Measurements from ENCODE around the gene TMUB2.
"Not testable (repeated sequence)": the region's sequence is repeated elsewhere in the genome, so short reads cannot be mapped to it uniquely, and the experiment has no call there.

Gene TMUB2

DNA sequence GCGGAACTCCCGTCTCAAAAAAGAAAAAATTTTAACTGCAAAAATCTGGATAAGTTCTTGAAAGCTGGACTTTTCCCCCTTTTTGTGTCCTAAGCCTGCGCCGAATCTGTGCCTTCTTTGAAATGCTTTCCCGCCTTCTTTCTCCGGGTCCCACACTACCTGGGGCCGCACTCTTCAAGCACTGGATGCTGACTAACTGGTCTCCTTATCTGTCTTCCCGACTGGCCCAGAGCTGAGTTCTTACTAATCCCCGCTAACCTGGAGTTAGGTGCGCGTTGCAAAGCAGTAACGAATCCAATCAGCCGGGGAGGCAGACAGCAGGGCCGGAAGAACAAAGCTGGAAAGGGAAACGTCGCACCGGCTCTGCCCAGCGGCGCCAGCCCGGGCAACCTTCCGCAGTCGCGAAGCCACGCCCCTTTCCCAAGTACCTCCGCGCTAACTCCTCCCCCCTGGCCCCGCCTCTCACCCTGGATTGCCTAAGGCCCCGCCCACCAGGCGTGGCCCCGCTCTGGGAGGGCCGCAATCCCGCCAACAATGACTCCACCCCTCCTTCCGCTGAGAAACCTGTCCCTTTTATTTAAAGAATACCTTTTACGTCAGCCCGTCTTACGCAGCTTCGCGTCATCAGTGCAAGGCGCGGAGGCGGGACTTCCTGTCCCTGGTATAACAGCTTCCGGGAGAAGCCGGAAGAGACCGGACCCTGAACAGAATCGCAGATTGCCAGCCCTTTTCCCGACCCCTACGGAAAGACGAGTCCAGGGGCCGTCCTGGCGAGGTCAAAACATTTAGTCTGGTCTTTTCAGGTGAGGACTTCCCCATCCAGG lies at the start of gene TMUB2:
TMUB2 (plus strand) TSS at position 666 of the 824 bp plus-strand sequence. CDS start 737 bp downstream, outside the sequence.
- DNase-seq = peak; percentile 99

DNA sequence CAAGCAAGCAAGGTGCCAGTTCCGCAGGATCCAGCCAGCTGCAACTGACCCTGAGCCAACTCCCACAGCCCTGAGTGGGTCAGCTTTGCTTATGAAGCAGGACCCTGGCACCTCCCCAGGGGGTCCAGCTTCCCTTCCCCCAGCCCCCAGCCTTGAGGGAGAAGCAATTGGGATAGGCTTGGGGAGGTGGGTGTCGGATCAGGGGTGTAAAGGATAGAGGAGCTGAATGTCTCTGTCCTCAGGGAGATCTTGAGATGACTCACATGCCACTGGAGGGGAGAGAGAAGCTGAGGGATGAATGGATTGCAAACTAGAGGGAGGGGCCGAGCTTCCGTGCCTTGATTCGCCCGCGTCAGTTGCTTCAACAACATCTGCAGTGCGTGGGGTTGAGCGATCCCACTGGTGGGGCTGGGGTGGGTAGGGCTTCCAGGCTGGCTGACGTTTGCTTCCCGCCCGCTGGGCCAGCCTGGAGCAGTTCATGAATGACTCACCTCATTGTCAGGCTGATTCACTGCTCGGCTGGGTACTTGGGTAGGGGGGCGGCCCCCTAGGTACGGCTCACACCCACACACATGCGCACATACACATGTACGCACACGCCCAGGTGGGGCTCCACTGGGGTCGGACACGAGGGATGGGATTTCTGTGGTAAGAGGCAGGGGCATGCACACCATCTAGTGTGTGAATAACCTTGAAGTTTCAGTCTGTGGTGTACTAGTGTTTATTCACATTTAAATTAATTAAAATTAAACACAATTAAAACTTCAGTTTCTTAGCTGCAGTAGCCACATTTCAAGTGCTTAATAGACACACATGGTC lies 48.7 kb upstream of the TMUB2 start:
- DNase-seq = peak; percentile 92

DNA sequence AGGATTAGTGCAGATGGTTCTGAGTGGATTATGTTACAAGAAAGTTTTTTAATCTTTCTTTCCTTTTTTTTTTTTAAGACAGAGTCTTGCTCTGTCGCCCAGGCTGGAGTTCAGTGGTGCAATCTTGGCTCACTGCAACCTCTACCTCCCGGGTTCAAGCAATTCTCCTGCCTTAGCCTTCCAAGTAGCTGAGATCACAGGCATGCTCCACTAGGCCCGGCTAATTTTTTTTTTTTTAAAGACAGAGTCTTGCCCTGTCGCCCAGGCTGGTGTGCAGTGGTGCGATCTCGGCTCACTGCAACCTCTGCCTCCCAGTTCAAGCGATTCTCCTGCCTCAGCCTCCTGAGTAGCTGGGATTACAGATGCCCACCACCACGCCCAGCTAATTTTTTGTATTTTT lies 42.9 kb upstream of the TMUB2 start:
- DNase-seq = not testable (repeated sequence)

DNA sequence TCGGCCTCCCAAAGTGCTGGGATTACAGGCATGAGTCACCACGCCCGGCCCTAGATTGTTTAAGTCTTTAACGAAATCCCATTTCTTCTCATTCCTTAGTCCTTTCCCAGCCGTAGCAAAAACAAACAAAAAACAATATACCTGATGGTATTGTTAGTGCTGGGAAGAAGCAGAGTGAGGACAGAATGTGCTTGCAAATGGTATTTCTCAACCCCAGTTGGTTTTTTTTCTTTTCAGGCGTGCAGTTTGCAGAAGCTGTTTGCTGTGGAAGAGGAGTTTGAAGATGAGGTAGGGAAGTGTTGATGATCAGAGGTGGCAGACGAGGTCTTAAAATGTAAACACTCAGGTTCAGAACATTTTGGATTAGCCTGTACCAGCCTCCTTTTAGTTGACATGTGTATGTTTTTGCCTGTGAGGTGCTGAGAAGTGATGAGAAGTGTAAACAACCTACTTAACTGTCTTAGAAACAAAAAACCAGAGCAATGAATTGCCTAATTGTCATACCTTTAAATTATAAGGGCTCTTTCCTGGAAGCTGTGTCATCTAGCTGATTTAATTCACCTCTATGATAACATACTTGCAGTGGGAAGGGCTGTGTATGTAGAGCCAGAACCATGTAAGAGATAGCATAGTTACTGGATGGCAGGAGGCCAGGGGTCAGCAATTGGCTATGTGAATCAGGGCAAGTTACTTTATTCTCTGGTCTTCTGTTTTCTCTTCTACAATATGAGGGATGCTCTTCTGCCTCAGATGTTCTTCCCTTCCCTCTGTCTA lies 41.6 kb upstream of the TMUB2 start:
- no peak for DNase-seq

DNA sequence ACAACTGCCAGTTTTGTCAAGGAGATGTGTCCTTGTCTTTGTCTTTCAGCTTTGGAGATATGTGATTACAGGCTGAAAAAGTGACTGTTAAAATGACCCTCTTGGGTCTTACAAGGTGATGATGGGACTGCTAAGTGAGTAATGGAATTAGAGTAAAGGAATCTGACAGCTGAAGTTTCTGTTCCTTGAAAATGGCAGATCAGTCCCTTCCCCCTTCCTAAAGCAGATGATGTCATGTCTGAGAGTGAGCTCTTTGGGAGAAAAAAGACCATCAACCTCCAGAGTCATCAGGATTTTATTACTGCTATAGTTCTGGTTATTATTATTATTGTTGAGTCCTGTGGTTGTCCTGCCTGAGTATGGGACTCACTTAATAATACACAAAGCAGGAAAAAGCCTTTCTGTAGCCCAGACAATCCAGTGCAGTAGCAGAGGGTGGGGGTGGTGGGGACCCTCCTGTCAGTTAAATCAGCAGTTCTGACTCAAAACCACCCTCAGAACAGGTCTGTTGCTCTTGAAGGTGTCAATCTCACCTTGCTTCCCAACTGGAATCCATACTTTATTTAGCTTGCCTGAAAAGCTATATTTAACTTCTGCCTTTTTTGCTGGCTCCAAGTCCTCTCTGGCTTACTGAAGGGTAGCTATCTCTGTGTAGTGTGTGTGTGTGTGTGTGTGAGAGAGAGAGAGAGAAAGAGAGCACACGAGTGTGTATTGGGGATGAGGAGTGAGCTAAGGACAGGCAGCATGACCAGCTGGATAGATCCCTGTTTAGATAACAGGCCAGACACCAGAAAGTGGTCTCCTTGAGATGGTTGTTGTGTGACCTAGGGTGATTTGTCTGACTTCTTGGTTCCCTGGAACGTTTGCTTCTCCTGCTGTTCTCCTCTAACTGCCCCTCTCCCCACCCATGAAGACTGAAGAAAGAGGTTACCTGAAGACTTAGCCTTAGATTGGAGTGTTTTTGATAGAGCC lies 40.1 kb upstream of the TMUB2 start:
- no peak for DNase-seq

DNA sequence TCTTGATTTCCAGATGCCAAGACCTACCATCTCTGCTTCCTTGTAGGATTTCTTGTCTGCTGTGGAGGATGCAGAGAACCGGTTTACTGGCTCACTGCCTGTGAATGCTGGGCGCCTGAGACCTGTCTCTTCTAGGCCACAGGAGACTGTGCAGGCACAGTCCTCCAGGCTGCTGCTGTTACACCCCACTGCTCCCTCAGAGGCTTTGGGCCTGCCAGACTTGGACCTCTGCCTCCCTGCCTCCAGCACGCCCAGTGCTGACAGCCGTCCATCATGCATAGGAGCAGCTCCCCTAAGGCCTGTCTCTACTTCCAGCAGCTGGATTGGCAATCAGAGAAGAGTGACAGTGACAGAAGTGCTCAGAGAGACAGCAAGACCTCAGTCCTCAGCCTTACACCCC lies 39.0 kb upstream of the TMUB2 start:
- DNase-seq = no peak

DNA sequence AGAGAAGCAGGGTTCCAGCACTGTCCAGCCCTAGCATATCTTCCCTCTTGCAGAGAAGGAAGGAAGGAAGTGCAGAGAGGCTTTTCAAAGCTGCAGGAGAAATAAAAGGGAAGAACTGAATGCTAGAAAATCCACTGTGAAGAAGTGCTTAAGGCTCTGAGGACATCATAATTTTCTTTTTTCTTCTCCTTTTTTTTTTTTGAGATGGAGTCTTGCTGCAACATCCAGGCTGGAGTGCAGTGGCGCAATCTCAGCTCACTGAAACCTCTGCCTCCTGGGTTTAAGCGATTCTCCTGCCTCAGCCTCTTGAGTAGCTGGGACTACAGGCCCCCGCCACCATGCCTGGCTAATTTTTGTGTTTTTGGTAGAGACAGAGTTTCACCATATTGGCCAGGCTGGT lies 37.7 kb upstream of the TMUB2 start:
- not testable (repeated sequence) for DNase-seq

DNA sequence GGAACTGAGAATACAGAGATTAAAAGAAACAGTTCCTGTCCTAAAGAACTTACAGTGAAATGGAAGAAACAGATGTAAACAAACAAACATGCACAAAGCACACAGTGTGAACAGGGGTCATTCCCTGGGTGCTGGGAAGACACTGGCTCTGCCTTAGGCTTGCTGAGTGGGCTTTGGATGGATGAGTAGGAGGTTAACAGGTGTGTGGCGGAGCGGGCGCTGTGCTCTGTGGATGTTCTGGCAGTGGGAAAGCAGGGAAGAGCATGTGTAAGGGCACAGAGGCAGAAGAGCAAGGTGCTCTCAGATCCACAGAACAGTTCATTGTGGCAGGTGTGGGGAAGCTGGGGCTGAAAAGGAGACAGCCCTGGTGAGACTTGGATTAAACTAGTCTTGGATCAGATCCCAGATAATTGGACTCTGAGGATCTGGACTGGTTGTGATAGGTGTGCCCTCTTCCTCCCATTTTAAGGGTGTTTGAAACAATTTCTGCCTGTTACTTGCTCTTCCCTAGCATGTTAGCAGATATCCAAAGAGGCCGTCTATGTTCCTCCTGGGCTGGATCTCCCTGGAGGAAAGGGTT lies 36.9 kb upstream of the TMUB2 start:
- DNase-seq = no peak

DNA sequence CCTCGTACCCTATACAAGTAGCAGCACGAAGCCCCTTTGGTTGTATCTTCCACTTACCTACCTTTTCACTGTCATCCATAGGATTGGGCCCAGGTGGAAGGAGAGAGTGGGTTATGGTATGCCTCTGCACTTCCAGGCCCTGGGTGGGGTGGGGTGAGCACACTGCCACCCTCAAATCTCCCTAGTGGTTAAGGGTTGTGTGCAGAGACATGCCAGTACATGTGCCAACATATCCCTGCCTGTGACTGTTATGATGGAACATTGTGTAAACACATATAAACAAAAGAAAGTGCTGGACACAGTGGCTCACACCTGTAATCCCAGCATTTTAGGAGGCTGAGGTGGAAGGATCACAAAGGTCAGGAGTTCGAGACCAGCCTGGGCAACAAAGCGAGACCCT lies 33.9 kb upstream of the TMUB2 start:
- DNase-seq = no peak

DNA sequence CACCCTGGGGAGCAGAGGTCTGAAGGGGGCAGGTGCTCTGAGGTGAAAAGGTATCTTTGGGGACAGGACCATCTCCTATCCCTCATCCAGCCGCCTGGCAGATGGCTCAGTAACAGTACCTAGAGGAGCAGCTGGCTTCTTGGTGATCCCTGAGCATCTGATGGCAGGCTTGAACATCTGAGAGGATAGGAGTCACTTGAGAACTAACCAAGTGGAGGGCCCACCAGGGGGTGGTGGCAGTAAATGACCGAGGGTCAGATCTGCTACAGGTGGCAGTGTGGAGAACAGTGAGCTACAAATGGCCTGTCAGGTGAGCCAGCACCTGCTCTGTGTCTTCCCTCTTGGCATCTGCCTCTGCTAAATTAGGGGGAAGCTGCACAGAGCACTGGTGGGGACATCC lies 31.3 kb upstream of the TMUB2 start:
- no peak for DNase-seq

DNA sequence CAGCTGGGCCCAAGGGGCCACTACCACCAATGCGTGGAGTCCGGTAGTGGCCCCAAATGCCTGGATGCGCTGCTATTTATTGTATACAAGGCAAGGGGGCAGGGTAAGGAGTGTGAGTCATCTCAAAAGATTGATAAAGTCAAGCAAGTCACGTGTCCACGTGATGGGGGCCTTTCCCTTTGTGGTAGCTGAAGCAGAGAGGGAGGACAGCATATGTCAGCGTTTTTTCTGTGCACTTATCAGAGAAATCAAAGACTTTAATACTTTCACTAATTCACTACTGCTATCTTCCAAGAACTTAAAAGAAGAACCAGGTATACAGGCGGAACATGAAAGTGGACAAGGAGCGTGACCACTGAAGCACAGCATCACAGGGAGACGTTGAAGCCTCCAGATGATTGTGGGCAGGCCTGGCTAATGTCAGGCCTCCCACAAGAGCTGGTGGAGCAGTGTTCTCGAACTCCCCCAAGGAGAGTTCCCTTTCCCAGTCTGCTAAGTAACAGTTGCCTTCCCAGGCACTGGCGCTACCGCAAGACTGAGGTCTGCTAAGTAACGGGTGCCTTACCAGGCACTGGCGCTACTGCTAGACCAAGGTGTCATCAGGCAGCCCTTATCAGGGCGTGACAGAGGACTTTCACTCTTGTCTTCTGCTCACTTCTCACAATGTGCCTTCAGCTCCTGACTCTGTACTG lies 27.1 kb upstream of the TMUB2 start:
- no peak for DNase-seq

DNA sequence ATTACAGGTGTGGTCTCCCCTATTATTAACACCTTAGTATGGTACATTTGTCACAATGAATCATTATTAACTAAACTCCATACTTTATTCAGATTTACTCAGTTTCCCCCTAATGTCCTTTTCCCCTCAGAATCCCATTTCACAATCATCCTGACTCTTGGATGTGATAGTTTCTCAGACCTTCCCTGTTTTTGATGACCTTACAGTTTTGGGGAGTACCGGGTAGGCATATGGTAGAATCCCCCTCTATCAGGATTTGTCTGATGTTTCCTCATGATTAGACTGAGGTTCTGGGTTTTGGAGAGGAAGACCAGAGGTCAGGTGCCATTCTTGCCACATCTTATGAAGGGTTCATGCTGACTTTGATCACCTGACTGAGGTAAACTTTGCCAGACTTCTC lies 22.3 kb upstream of the TMUB2 start:
- DNase-seq = no peak

DNA sequence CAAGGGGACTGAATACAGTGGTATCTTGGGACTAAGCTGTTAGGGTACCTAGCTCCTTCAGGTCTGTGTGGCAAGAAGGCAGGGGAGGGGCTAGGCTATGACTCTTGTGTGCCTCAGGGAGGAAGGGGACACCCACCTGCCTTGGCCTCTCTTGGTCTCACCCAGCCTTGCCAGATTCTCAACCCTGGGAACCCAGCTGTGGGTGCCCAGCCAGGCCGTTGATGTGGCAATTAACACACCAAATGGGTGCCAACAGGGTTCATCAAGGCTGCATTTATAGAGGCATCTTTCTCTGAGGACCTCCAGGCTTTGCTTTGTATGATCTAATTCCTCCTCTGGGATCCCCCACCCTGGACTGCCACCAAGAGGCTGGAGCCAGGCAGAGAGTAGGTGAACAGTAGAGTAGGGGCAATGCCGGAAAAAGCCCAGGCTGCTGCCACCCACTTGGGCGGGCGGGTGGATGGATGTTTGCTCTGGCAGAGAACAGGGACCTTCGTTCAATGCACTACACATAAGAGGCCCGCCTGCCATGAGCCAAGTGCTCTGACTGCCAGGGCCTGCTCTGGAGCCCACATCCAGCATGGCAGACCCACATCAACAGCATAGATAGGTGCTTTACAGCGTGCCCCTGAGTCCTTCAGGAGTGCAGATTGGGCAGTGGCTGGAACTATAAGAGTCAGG lies 19.5 kb upstream of the TMUB2 start:
- DNase-seq = no peak

DNA sequence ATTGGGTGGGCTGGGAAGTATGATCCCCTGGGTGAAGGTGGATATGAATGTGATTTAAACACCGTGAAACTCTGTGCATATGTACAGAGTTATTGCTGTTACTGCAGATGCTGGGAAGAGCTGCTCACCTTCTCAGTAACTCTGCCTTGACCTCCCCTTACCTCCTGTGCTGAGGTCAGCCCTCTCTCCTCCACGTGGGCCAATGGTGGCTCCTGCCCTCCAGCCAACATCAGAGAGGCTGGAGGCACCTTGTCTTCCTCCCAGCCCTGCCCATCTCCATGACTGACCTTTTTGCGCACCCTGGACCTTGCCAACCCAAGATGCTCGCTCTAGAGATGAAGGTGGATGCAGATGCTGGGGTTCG lies 16.7 kb upstream of the TMUB2 start:
- DNase-seq = no peak

DNA sequence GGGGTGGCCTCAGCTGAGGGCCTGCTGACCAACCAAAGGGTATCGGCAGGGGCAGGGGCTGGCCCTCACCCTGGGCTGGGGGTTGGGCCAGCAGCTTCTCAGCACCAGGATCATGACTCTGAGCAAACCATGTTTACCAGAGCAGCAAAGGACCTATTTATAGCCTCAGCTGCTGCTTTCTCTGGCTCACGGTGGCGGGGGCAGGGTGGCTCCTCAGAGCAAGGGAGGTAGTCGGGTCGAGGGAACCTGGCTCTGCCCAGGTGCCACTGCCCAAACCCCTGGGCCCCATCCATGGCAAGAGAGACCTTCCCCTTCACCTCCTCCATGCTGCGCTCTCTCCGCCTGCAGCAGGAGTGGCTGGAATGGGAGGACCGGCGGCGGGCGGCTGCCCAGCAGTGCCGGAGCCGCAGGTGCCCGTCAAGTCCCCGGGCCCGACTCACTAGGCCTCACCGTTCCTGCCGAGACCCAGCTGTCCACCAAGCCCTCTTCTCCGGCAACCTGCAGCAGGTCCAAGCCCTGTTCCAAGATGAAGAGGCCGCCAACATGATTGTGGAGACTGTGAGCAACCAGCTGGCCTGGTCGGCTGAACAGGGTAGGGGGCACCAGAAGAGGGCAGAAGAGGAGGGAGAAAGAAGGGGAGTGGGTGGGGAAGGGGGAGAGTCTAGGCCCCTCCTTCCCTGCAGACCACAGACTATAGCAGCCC lies 16.1 kb upstream of the TMUB2 start, which contains the start of gene ASB16:
ASB16 (plus strand) TSS at position 206 of the 703 bp plus-strand sequence; CDS start at position 292, 86 bp downstream.
- peak; percentile 27 for DNase-seq

DNA sequence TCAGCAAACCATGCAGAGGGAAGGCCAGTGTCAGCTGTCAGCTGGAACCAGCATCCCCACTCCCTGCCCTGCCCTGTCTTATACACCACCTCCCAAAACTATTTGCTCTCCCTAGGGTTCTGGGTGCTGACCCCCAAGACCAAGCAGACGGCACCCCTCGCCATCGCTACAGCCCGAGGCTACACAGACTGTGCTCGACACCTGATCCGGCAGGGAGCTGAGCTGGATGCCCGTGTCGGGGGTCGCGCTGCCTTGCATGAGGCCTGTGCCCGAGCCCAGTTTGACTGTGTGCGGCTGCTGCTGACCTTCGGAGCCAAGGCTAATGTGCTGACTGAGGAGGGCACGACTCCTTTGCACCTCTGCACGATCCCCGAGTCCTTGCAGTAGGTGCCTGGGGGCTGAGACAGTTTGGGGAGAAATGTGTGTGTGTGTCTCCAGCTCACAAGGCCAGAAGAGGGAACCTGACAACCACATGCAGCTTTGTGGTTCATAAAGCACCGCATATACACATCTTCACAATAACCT lies 14.8 kb upstream of the TMUB2 start:
- no peak for DNase-seq

DNA sequence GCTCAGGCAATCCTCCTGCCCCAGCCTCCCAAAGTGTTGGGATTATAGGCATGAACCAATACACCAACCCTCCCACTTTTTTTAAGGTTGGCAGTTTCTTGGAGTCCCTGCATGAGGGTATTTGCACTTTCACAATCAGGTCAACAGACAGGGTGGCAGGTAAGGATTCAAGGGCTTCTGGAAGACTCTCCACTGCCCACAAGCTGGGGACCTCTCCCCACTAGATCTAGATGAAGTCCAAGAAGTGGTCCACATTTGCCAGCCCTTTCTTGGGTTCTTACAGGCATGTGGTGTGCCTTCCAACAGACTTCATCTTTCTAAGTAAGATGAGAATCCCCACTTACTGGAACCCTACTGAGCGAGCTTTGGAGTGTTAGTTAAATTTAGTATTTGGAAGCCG lies 12.3 kb upstream of the TMUB2 start:
- no peak for DNase-seq

DNA sequence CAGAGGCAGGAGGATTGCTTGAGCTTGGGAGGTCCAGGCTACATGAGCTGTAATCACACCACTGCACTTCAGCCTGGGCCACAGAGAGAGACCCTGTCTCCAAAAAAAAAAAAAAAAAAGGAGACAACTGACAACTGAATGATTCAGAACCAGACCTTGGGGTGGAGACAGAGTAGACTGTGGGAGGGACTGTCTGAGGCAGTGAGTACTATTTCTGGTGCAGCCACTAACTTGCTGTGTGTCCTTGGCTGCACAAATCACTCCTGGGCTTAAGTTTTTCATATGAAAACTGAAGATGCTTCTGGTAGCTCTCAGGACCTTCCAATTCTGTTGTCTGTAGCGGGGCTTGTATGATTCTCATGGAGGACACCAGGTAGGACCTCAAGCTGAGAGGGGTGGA lies 10.5 kb upstream of the TMUB2 start:
- DNase-seq = no peak

DNA sequence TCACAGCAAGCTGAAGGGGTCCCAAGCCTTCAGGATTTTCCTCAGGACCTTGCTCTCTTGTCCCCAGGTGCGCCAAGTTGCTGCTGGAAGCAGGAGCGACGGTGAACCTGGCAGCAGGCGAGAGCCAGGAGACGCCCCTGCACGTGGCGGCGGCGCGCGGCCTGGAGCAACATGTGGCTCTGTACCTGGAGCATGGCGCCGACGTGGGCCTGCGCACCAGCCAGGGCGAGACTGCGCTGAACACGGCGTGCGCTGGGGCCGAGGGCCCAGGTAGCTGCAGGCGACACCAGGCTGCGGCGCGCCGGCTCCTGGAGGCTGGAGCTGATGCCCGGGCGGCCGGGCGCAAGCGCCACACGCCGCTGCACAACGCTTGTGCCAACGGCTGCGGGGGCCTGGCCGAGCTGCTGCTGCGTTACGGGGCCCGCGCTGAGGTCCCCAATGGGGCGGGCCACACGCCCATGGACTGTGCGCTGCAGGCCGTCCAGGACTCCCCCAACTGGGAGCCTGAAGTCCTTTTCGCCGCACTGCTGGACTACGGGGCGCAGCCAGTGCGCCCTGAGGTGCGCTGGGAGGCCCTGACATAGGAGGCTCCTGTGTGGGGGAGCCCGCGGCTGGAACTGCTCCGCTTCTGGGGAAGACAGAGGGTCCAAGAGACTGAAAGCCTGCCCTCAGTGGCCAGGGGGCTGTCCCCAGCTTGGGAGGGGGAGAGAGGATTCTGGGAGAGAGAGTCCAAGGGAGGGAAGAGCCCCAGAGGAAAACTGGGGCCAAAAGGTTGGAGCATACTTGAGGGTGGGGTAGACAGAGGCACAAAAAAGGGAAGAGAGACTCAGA lies 9.9 kb upstream of the TMUB2 start:
- no peak for DNase-seq
